DOHH2 (cell line): ENCODE measurements around the gene MYOZ3.

ENCODE experiments used
- H3F3A ChIP-seq: fragments of 200-600 bp; sonication (generic), shearing (Covaris generic); 2 replicates; pipeline ENCODE4 v1.6.0; 2016; ENCODE audit warnings: antibody characterized with exemption, mild to moderate bottlenecking; ENCODE audit not compliant: control insufficient read depth, insufficient read depth
- H3K27ac ChIP-seq: fragments of 200-600 bp; sonication (generic); 2 replicates; pipeline ENCODE4 v1.5.1; 2014; ENCODE audit warnings: low read depth, mild to moderate bottlenecking, low read length, moderate library complexity
- H3K27me3 ChIP-seq: fragments of 200-600 bp; sonication (generic); 2 replicates; pipeline ENCODE4 v1.6.1; 2014; ENCODE audit warnings: mild to moderate bottlenecking, low read length, mixed read lengths; ENCODE audit not compliant: control insufficient read depth
- H3K36me3 ChIP-seq: fragments of 200-600 bp; sonication (generic); 2 replicates; pipeline ENCODE4 v1.6.1; 2014; ENCODE audit warnings: mild to moderate bottlenecking, low read length, moderate library complexity, mixed read lengths; ENCODE audit not compliant: control insufficient read depth
- H3K4me1 ChIP-seq: fragments of 200-600 bp; sonication (generic); 2 replicates; pipeline ENCODE4 v1.6.1; 2014; ENCODE audit warnings: mild to moderate bottlenecking, low read length, mixed read lengths; ENCODE audit not compliant: control insufficient read depth
- H3K4me2 ChIP-seq: fragments of 200-600 bp; sonication (generic); 2 replicates; pipeline ENCODE4 v1.6.0; 2014; ENCODE audit warnings: mild to moderate bottlenecking, low read length, moderate library complexity
- H3K4me3 ChIP-seq: fragments of 200-600 bp; sonication (generic); 2 replicates; pipeline ENCODE4 v1.5.1; 2014; ENCODE audit warnings: mild to moderate bottlenecking, low read length, mixed read lengths
- H3K79me2 ChIP-seq: fragments of 200-600 bp; sonication (generic); 2 replicates; pipeline ENCODE4 v1.6.1; 2014; ENCODE audit warnings: mild to moderate bottlenecking, low read length, mixed read lengths; ENCODE audit not compliant: control insufficient read depth
- H3K9me2 ChIP-seq: fragments of 200-600 bp; sonication (generic); replicated peaks from 2 replicates; pipeline ENCODE4 v1.6.1; 2014; ENCODE audit warnings: mild to moderate bottlenecking, low read length, mixed read lengths; ENCODE audit not compliant: control insufficient read depth
- H3K9me3 ChIP-seq: fragments of 200-600 bp; sonication (generic); 2 replicates; pipeline ENCODE4 v1.6.1; 2014; ENCODE audit warnings: antibody characterized with exemption, low read length, mixed read lengths; ENCODE audit not compliant: control insufficient read depth, insufficient read depth
- H4K20me1 ChIP-seq: fragments of 200-600 bp; sonication (generic); 2 replicates; pipeline ENCODE4 v1.6.0; 2014; ENCODE audit warnings: low read depth, mild to moderate bottlenecking, antibody characterized with exemption, low read length, moderate library complexity; ENCODE audit not compliant: control insufficient read depth, insufficient read depth
- EZH2phosphoT487 ChIP-seq: fragments of 200-600 bp; sonication (generic); IDR thresholded peaks from 2 replicates; pipeline ENCODE4 v1.6.1; 2017; ENCODE audit warnings: borderline replicate concordance, mild to moderate bottlenecking, antibody characterized with exemption, low read length, moderate library complexity, mixed read lengths
- TF ChIP-seq, protein P1 (sequence below): fragments of 200-600 bp; sonication (generic); IDR thresholded peaks from one replicate; pipeline ENCODE4 v1.5.1; 2014; ENCODE audit warnings: antibody characterized with exemption, mild to moderate bottlenecking, low read depth, low read length; ENCODE audit not compliant: poor library complexity, severe bottlenecking

Gene MYOZ3

GRCh38 chr5:150706776-150707390 lies 45.8 kb downstream of the MYOZ3 start:
- Histone ChIP-seq H3K27me3 (no peaks in the 10 kb centered on the region), H3K27ac (no peak overlapping the region), H4K20me1 (no peaks in the 10 kb centered on the region), H3K4me2 (no peak overlapping the region), H3K9me2 (no peaks in the 10 kb centered on the region), H3K36me3 (peaks cover 23% of the 10 kb centered on the region), H3K4me1 (no peaks in the 10 kb centered on the region), H3F3A (peaks cover 3% of the 10 kb centered on the region), H3K9me3 (no peaks in the 10 kb centered on the region), H3K4me3 (no peak overlapping the region), H3K79me2 (no peaks in the 10 kb centered on the region)
- no peak for TF ChIP-seq EZH2phosphoT487
- TF ChIP-seq, protein P1, sequence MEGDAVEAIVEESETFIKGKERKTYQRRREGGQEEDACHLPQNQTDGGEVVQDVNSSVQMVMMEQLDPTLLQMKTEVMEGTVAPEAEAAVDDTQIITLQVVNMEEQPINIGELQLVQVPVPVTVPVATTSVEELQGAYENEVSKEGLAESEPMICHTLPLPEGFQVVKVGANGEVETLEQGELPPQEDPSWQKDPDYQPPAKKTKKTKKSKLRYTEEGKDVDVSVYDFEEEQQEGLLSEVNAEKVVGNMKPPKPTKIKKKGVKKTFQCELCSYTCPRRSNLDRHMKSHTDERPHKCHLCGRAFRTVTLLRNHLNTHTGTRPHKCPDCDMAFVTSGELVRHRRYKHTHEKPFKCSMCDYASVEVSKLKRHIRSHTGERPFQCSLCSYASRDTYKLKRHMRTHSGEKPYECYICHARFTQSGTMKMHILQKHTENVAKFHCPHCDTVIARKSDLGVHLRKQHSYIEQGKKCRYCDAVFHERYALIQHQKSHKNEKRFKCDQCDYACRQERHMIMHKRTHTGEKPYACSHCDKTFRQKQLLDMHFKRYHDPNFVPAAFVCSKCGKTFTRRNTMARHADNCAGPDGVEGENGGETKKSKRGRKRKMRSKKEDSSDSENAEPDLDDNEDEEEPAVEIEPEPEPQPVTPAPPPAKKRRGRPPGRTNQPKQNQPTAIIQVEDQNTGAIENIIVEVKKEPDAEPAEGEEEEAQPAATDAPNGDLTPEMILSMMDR: no peak

DNA sequence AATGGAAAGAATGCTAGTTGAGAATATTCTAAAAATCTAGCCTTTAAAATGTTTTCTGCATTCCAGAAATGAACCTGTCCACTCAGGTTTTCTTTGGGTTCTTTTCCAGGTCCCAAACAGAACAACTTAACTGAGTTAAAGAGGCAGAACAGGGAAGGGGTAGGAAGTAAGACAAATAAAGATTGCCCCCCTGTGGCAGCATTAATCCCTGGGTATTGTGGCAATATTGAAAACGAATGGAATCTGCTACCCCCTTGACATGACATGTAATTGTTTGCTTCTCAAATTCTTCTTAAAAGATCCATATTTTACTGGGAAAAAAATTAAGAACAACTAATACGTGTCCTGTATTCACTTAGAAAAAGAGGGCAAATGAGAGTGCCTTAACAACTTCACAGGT lies 49.1 kb downstream of the MYOZ3 start:
- no peak overlapping the region for H3K4me3 ChIP-seq
- no peak overlapping the region for H3K27ac ChIP-seq
- H3K4me2 ChIP-seq: no peak overlapping the region
- H3K9me3 ChIP-seq: no peaks in the 10 kb centered on the region
- no peaks in the 10 kb centered on the region for H4K20me1 ChIP-seq
- H3K4me1 ChIP-seq: no peaks in the 10 kb centered on the region
- TF ChIP-seq, protein P1: peak; percentile 40
- TF ChIP-seq EZH2phosphoT487: no peak
- H3K27me3 ChIP-seq: no peaks in the 10 kb centered on the region
- no peaks in the 10 kb centered on the region for H3K79me2 ChIP-seq
- H3K36me3 ChIP-seq: peaks cover 38% of the 10 kb centered on the region
- no peaks in the 10 kb centered on the region; the same call in 1 of the 2 replicates for H3F3A ChIP-seq
- H3K9me2 ChIP-seq: no peaks in the 10 kb centered on the region

DNA sequence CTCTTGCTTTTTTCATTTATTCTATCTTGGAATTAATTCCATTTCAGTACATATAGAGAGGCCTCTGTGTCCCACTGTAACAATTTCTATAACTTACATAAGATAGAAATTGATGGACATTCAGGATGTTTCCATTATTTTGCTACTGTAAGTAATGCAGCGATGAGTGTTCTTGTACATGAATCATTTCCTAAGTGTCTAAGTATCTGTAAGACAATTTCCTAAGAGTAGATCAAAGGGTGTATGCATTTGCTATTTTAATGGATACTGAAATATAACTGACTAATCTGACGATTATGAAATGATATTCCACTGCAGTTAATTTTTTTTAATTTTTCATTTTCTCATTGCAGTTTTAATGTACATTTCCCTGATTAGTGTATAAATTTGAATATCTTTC lies 62.8 kb downstream of the MYOZ3 start:
- no peaks in the 10 kb centered on the region for H3K9me3 ChIP-seq
- TF ChIP-seq, protein P1: no peak
- no peak for TF ChIP-seq EZH2phosphoT487
- H3K4me1 ChIP-seq: no peaks in the 10 kb centered on the region
- H3F3A ChIP-seq: no peaks in the 10 kb centered on the region
- no peak overlapping the region for H3K4me3 ChIP-seq
- H4K20me1 ChIP-seq: no peaks in the 10 kb centered on the region
- no peaks in the 10 kb centered on the region for H3K9me2 ChIP-seq
- H3K27ac ChIP-seq: no peak overlapping the region
- H3K79me2 ChIP-seq: no peaks in the 10 kb centered on the region
- H3K4me2 ChIP-seq: no peak overlapping the region
- no peaks in the 10 kb centered on the region for H3K27me3 ChIP-seq
- H3K36me3 ChIP-seq: peaks cover 74% of the 10 kb centered on the region
